ENCODE results near the gene BPIFA1.

BPIFA1 gene

DNA sequence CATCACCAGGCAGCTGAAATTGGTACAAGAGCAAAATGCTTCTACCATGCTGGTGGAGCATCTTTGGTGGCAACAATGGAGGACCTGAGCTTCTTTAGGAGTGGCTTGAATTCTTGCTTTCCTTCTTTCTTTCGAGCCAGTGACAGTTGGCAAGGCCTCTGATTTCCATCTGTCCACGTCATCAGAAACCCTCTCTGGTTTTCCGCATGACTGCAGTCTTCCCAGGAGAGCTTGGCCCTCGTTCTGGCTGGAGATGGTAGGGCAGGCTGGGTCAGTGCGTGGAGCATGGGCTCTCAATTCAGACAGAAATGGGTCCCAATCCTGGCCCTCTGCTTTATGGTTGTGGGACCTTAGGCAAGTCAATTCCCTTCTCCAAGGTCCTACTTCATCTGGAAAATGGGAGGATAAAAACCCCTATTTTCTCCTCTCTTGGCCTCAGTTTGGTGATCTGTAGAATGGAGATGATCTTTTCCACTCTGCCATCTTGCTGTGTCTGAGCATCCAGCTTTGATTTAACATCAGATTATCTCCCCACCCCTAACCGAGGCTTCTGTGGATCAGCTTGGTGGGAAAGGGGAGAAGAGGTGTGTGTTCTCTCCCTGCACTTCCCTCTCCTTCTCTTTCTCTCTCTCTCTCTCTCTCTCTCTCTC is 43.6 kb downstream of the BPIFA1 start:
- DNase-seq: no peak

DNA sequence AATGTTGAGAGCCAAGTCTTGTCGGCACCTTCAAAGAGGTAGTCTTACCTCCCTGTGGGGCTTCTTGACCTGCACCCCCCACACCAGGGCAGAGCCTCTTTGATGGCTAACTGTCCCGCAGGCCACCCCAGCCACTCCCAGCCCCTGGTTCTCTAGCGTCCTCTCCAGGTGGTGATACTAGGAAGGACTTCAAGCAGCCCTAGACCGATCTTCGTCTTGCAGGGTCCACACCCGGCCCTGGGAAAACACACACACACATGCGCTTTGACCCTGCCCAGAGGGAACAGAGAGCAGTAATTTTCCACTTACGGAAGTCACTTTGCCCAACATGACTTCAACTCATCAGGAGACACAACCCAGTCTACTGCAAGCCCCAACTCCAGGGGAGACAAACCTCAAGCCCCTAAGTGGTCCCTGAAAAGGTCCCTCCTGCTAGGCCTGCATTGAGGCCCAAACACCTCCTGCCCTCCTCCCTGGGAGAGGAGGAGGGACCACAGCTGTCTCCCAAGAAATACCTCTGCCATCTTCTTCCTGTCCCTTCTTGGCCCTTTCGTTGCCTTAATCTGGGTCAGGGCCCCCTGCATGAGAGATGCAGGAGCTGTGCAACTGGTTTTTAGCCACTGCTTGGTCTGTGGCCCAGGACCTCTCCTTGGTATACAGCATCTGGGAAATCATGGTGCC is 44.3 kb downstream of the BPIFA1 start:
- no peak for DNase-seq

DNA sequence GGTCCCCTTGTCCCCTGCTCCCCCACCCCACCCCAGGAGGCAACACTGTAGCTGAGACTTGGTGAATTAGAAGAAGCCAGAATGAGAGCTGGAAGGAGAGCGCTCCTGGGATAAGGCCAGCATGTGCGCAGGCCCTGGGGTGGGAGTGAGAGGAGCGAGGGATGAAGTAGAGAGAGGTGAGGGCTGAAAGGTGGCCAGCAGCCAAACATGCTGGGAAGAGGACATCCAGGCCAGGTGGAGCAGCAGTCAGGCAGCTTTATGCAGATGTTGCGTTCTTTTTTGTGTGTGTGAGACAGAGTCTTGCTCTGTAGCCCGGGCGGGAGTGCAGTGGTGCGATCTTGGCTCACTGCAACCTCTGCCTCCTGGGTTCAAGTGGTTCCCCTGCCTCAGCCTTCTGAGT is 45.0 kb downstream of the BPIFA1 start:
- DNase-seq: no peak

DNA sequence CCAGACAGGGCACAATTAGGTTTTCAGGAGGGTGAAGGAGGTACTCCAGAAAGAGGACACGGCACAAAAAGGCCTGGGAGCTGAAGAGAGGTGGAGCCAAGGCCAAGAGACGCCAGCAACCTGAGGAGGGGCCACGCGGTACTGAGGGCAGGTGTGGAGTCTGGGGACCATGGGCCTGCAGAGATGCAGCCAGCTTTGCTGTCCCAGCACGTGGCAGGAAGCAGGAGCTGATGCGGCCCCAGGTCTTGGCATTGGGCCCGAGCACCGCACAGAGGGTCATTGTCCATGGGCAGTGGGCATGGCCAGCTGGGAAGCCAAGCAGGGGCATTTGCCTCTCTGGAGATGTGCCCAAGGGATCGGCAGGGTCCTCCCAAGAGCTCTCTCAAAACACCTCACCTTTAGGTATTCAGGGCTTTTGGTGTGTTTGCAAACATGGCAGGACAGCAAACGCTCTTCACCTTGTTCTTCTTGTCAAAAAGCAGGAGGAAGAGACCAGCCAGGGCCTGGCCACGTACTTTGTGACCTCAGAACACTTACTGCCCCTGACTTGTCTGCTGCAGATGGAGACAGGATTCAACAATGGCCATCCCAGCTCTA is 45.9 kb downstream of the BPIFA1 start:
- DNase-seq: peak; percentile 33

DNA sequence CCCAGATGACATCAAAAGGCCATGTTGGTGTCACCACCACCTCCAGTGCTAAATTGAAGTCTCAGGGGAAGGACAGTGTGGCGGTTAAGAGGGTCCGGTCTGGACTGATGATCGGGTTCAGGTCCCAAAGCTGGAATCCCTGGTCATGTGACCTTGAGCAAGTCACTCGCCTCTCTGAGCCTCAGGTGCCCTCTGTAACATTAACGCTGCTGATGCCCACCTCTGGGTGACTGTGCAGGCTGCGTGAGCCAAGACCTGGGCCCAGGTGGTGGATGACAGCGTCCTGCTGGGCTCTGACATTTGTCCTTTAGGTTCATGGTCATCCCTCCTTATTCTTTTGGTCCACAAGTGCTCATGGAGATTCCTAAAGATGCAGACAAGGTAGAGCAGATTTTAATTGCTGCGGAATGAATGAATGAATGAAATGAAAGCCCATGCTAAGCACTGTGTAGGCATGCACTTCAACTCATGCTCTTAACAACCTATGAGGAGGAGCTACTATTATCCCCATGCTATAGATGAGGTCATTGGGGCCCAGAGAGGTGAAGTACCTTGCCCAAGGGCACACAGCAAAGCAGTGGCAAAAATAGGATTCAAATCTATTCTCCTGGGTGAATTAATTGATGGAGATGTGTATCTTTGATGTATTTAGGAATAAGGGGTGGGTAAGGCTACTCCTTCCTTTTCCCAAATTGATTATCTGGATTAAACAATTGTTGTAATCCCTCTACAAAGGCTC is 46.6 kb downstream of the BPIFA1 start:
- no peak for DNase-seq

DNA sequence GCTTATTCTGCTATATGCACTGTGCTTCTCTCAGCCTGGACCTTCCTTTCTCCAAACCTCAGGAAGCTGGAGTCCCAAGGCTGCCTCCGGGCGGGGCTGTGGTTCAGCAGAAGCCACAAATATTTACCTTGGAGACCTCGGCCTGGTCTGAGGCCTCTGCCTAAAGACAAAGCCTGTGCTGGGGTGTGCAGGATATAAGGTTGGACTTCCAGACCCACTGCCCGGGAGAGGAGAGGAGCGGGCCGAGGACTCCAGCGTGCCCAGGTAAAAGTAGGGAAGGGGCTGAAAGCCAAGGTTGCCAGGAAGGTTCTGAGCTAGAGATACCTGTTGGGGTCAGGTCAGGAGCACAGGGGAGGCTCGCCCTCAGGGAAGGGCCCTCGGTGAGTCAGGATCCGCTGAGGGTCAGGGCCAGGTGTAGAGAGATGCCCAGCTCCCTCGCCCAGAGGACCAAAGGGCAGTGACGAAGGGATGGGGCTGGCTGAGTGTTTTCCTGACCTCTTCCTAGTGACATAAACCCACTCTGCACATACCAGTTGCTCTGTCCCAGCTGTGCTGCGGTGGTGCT is 47.3 kb downstream of the BPIFA1 start, which contains the start of gene BPIFB1:
Gene BPIFB1, plus strand, starts transcription at position 224 of the 565 bp plus-strand sequence. CDS start 2,860 bp downstream, outside the sequence.
- DNase-seq: no peak

DNA sequence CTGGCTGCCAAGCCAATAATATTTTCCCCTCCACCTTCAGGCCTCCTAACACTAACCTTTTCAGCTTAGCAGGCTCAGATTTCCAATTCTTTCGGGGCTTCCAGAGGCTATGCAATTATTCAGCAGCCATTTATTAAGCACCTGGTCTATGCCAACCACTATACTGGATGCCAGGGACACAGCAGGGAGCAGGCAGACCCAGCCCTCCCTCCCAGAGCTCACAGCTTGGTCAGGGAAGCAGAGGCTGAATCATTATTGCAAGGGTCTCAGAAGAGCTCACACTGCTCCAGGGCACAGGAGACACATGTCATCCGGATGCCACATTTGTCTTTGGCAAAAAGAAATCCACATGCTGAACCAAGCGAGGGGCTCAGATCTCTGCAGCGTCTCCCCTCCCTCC is 48.5 kb downstream of the BPIFA1 start:
- no peak for DNase-seq

DNA sequence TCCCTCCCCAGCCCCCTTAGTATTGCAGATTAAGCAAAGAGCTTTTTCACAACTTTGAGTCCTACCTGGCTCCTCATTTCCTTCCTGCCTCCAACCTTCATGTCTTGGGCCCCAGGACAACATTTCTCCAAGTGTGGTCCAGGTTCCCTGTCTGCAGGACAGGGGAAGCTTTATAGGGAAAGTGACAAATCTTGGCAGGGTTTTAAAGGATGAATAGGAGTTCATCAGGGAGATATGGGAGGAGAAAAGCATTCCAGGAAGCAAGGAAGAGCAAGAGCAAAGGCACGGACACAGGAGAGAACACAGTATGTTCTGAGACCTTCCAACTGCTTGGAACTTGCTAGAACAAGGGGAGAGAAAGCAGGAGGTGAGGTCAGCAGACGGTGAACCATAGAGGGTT is 49.1 kb downstream of the BPIFA1 start:
- DNase-seq: no peak

DNA sequence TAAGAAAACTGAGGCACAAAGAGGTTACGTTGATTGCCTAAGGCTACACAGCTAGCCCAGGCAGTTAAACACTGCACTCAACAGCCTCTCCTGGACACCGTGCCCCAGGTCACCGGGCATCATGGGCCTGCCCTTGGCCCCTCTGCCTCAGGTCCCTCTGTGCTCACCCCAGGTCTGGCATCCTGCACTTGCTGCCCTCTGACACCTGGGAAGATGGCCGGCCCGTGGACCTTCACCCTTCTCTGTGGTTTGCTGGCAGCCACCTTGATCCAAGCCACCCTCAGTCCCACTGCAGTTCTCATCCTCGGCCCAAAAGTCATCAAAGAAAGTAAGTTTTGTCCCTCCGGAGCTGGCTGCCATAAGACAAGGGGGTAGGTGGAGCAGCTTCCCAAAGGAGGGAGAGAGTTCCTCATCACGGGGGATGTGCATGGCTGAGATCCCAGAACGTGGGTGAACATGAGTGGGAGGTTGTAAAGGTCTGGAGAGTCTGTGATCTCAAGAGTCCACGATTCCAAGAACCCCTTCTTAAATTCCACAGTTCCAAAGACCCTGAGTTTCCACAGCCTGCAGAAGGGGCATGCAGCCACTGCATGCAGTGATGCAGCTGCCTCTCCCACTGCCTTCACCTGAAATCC is 50.2 kb downstream of the BPIFA1 start:
- DNase-seq: no peak

DNA sequence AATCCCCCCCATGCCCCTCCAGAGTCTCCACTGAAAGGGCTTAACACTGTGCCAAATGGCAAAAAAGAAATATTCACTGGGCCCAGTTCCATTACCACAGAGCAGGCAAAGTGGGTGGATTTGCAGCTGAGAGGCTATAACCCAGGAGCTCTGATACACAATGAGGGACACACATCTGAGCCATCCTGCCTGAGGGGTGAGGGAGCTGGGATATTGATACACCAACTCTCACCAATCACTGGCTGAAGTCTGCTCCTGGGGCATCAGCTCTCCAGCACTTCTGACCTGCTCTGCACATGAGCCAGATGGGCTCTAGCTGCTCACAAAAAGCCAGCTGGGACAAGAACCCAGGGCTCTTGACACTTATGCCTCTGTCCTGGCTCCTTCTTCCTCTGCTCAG is 52.1 kb downstream of the BPIFA1 start:
- no peak for DNase-seq

DNA sequence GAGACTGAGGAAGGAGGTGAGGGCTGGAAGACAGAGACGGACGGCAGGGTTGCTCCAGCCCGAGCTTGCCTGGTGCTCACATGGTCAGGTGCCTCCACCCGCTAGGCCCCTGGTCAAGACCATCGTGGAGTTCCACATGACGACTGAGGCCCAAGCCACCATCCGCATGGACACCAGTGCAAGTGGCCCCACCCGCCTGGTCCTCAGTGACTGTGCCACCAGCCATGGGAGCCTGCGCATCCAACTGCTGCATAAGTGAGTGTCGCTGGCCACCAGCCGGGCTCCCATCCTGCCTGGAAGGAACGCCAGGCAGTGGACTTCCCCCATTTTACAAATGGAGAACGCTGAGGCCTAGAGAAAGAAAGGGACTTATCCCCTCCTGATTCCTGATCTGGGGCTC is 55.1 kb downstream of the BPIFA1 start:
- DNase-seq: no peak

DNA sequence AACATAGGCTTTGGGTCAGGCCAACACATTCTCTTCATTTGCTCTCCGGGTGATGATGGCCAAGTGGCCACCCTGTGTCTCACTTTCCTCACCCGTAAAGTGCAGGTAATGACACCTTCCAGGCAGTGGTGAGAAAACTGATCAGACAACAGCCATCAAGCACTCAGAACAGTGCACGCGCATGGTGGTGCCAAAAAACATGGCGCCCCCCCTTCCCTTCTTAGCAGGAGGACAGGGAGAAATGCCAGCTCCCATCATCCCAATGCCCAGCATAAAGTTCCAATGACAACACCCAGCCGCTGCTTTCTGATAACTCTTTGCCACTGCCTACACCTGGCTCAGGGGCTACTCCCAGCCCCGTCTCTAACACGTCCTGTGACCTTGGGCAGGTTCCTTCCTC is 55.6 kb downstream of the BPIFA1 start:
- no peak for DNase-seq

DNA sequence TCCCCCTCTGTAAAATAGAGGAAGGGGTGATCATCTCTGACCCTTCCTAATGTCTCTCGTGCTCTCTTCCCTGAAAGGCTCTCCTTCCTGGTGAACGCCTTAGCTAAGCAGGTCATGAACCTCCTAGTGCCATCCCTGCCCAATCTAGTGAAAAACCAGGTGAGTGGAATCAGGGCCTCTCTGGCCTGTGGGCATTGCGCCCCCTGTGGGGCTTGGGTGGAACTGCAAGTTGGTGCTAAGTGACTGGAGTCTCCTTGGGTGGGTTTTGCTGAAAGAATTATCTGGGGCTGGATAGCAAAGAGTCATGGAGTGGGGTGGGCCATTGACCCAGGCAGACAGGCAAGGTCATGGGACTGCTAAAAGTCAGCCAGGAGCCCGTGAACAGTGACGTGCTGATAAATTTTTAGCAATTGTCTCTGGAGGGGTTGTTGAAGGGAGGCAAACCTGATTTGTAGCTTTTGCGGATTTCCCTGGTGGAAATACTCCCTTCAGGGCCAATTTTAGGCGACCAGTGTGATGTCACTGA is 56.1 kb downstream of the BPIFA1 start:
- peak; percentile 39 for DNase-seq
